GM20000 (cell line): Measurements from ENCODE around the gene SLC4A2.

Experiments
- DNase-seq: peaks from one replicate; pipeline ENCODE4 v3.0.0; 2012; ENCODE audit warnings: low spot score
- TF ChIP-seq, protein P1 (sequence below): IDR thresholded peaks from 2 replicates; pipeline ENCODE4 v1.5.1; 2012; ENCODE audit warnings: mild to moderate bottlenecking, control low read depth; ENCODE audit errors: extremely low read depth, missing control alignments

The SLC4A2 gene

GRCh38 chr7:151082141-151083070, 23.0 kb downstream of the SLC4A2 start:
- DNase-seq, result no peak
- TF ChIP-seq, protein P1, sequence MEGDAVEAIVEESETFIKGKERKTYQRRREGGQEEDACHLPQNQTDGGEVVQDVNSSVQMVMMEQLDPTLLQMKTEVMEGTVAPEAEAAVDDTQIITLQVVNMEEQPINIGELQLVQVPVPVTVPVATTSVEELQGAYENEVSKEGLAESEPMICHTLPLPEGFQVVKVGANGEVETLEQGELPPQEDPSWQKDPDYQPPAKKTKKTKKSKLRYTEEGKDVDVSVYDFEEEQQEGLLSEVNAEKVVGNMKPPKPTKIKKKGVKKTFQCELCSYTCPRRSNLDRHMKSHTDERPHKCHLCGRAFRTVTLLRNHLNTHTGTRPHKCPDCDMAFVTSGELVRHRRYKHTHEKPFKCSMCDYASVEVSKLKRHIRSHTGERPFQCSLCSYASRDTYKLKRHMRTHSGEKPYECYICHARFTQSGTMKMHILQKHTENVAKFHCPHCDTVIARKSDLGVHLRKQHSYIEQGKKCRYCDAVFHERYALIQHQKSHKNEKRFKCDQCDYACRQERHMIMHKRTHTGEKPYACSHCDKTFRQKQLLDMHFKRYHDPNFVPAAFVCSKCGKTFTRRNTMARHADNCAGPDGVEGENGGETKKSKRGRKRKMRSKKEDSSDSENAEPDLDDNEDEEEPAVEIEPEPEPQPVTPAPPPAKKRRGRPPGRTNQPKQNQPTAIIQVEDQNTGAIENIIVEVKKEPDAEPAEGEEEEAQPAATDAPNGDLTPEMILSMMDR, result no peak

DNA sequence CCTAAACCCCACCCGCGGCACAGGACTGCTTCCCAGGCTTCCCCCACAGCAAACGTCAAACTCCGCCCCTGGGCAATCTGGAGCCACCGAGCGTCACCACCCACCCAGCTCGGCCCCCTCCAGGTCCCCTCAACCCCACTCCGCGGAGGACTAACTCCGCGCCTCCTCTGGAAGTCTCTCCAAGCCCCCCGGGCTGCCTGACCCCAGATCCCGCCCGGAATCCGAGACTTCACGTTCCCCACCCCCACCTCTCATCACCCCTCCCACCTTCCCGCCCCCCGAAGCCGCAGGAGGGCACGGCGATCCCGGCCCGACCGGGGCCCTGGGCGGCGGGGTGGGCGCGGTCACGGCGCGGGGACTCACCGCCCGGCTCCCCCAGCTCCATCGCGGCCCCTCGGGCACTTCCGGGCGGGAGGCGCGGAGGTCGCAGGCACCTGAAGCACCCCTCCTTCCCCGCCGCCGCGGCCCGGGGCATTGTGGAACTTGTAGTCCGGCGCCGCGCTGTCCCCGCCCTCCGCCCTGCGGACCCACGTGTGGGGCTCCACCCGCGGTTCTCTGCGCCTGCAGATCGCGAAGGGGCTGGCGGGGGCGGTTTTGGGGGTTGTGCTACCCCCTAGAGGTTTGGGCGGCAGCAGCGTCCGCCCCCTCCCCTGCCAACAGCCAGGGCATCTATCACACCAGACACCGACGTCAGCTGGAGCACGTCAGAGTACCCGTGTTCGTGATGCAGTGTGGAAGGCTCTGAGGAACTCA, 23.9 kb downstream of the SLC4A2 start, which contains the start of gene TMUB1:
Gene TMUB1, minus strand, starts transcription at position 423 of the 753 bp plus-strand sequence. CDS start 930 bp downstream, outside the sequence.
- TF ChIP-seq, protein P1, result no peak
- peak; percentile 92 for DNase-seq

- TF ChIP-seq, protein P1, result no peak
Measured at GRCh38 chr7:151083824-151084160, 24.4 kb downstream of the SLC4A2 start.

DNA sequence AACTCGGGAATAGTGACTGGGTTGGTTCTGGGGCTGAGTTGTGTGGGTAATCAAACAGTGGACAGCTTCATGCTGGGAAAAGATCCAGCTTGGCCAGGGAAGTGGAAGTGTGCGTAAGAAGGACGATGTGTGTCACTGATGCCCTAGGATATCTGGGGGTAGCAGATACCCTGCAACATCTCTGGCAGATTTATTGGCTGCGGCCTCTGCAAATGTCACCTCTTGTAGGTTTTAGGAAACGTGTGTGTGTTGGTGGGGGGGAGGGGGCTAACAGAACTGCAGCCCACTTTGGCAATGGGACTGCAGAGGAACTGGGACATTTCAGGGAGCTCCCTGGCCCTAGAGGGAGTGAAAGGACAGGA, 25.9 kb downstream of the SLC4A2 start:
- TF ChIP-seq, protein P1, result no peak
- DNase-seq, result no peak

More at GRCh38 chr7:151083824-151084160, 24.4 kb downstream of the SLC4A2 start:
- no peak for DNase-seq

DNA sequence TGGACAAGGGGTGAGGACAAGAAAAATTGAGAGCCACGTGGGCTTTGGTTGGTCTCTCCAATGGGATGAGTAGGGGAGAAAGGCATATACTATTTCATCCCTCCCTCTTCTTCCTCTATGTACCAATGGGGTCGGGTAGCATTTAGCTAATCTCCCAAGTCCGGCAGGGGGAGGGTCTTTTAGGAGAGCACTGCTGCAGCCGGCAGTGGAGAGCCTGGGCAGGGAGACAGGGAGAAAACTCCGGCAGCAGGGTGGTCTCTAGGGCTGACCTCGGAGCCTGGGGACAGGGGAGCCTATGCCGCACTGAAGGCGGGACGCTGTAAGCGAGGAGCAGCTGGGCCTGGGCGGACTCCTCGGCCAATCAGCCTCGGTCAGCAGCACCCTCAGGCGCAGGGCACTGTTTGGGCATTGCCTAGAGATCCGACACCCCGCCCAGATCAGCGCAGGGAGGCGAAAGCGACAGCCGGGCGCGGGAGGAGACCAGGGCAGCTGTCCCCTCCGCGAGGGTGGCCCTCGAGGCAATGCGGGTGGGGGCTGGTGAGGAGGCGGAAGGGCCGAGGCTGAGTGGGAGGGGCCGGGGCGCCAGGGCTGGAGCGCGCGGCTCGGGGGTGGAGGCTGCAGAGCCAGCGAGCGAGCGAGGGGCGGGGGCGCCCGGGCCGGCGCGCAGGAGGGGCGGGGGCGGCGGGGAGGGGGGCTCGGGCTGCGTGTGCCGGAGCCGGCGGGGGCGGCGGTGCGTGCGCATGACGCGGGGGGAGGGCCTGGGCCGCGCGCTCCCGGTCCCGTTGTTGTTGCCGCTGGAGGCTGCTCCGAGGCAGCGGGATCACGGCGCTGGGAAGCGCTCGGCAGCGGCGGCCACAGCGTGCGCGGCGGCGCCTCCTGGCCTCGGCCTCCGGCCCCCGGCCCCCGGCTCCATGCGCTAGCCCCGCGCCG, 26.6 kb downstream of the SLC4A2 start, which contains the start of gene AGAP3:
Gene AGAP3, plus strand, starts transcription at position 785 of the 930 bp plus-strand sequence. CDS start 267 bp downstream, outside the sequence.
- TF ChIP-seq, protein P1, result no peak
- peak; percentile 97 for DNase-seq

- DNase-seq, result no peak
- TF ChIP-seq, protein P1, result no peak
Measured at GRCh38 chr7:151086802-151087244, 27.4 kb downstream of the SLC4A2 start.
